HG03066 (cell line): ENCODE results near the gene CPNE8.

Experiments used
- ATAC-seq: cut with Tn5 transposase; IDR thresholded peaks from one replicate; pipeline ENCODE4 v1.9.1; 2021; ENCODE audit warnings: low read depth; ENCODE audit not compliant: unreplicated experiment

Gene CPNE8

DNA sequence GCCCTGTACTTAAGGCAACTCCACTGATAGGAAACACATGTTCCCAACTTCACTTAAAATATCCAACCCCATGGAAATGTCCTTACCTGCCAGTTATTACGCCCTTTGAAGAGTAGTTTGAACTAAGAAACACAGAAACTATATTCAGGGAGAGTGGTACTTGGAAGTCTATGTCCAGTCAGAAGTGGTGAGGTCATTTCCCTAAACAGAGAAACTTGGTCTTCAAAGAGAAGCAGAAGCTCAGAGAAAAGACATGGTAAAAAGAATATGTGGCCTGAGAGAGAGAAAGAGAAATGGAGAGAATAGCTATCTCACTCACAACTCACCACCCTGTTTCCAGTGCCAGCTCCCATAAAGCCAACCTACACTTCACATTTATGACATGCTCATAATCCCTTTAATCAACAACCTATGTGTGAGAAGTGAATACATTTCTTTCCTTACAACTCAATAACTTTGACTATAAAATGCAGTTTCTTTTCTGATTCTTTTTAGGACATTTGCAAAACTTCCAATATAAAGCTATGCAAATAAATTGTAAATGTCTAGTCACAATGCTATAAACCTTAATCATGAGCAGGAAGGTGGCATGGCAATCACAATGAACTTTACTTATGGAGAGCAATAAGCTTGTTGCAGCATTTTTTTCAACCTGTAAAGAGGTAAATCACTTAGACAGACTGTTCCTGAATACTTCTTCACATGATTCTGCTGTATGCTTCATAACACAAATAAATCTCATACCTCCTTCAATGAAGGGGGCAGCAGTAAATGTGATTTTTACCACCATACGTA is 67.1 kb downstream of the CPNE8 start:
- no peak for ATAC-seq

DNA sequence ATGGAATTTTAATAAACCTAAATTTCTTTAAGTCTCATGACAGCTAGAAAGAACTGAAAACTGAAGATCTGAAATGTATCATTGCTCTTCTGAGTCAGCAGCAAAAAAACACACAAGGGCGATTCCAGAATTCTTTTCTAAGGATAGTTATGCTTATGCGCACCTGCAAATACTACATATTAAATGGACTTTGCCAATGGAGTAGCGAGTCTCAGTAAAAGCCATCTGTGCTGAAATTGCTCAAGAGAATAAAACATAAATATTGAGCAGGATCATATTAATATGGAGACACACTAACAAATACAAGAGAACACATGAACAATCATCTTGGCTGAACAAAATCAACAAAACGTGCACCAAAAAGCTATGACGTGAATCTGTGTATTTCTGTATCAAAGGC is 73.7 kb downstream of the CPNE8 start:
- ATAC-seq: no peak

DNA sequence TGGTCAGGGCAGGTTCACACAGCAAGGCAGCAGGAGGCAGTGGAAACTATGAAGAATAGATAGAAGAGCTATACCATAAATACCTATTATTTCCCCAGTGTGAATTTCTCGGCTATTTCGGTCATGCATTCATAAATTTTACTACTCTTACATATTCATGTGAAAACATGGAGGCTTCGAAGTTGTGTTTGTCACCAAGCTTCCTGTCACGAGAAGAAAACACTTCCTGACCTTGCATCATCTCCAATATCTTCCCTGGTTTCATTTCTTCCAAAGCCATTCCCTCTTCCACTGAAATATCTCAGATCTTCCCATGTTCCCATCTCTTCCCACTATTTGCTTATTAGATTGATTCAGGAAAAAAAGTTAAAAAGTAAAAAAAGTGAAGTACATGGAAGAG is 80.4 kb downstream of the CPNE8 start:
- ATAC-seq: no peak

DNA sequence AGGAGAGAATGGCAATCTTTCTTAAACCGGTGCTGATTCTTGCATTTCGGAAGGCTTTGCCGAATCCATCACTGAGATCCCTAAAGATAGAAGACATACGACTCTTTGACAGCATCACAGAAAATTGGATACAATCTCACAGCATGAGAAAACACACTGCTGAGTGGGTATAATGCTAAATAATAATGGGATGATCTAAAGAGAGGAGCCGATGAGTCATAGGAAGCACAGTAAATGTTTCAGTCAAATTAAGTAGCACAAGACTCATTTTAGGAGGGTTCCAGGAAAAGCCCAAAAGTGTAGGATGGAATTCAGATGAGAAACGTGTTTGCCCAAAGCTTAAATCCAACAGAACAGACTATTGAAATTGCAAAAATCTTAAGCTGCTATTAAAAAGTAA is 81.7 kb downstream of the CPNE8 start:
- ATAC-seq: no peak

DNA sequence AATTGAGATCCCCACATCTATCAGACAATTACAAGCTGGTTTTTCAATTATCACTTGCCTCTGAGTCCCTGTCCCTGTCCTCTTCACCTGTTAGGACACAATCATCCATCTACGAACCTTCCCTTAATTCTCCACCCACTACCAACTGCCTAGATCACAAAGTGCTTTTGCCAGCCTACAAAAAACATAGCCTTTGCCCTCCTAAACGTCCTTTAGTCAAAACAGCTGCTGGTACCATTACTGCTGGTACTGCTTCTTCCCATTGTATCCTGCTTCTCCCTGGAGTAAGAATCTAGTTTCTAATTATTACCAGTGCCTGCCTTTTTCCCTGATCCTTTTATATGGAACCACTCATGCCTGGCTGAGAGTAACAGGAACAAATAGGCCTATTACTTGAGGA is 82.1 kb downstream of the CPNE8 start:
- no peak for ATAC-seq

DNA sequence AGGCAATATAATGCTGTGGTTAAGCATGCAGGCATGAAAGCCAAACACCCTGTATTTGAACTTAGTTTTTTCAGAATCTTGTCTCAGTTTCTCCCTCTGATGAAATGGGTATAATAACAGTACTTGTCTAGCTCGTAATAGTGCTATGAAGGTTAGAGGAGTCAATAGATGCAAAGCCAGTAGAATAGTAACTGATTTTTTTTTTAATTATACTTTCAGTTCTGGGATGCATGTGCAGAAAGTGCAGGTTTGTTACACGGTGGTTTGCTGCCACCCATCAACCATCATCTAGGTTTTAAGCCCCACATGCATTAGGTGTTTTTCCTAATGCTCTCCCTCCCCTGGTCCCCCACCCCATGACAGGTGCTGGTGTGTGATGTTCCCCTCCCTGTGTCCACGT is 87.4 kb downstream of the CPNE8 start:
- ATAC-seq: no peak

DNA sequence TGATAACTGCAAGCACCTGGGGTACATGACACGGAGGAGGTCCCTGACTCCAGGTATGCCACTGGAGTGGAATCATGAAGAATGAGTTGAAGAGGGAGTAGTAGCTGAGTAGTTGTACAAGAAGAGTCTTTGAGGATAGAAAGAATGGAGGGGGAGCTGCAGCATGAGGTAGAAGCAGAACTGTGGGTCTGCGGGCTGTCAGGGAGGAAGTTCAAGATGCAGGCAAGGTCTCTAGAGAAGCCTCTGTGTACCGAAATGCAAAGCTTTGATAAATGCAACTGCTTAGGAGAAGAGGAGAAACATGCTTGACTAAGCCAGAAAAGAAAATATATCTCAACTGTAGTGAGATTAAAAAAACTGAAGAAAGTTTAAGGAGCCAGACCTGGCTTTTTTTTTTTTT is 91.5 kb downstream of the CPNE8 start:
- no peak for ATAC-seq

DNA sequence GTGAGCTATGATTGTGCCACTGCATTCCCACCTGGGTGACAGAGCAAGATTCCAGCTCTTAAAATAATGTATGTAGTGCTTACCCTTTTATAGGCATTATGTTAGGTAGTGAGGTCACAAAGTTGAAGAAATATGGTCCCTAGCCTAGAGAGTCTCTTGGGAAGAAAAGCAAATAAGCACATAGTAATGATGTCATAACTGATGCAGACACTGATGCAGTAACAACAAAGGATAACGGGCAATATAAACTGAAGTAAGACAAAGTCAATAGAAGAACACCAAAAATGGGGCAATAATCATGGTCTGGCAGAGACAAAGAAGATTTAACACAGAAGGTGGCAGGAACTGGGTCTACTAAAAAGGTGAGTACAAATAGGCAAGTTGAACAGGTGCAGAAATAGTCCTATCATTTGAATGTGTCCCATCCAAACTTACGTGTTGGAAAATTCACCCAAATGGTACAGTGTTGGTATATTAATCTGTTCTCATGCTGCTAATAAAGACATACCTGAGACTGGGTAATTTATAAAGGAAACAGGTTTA is 93.5 kb downstream of the CPNE8 start:
- no peak for ATAC-seq

DNA sequence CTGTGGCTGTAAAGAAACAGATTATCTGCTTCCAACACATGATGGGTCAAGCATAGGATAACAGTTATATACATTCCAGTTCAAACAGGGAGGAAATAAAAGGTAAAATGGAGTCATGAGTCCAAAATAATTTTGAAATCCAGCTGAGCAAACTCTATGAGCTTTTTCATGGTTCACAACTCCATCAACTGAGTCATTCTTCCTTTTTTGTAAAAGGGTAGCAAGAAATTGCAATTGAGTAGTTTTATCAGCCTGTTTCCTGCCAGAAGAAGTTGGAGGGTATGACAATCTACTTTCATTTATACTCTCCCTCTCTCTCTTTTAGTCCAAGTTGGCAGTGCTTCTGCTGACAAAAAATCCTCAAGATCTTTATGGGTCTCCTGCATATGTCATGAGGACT is 95.6 kb downstream of the CPNE8 start:
- no peak for ATAC-seq

DNA sequence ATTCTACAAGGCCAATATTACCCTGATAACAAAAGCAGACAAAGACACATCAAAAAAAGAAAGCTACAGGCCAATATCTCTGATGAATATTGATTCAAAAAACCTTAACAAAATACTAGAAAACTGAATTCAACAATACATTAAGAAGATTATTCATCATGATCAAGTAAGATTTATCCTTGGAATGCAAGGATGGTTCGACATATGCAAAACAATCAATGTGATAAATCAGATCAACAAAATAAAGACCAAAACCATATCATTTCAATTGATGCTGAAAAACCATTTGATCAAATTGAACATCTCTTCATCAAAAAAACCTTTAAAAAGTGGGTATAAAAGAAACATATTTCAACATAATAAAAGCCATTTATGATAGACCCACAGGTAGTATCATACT is 117.3 kb downstream of the CPNE8 start:
- ATAC-seq: no peak

DNA sequence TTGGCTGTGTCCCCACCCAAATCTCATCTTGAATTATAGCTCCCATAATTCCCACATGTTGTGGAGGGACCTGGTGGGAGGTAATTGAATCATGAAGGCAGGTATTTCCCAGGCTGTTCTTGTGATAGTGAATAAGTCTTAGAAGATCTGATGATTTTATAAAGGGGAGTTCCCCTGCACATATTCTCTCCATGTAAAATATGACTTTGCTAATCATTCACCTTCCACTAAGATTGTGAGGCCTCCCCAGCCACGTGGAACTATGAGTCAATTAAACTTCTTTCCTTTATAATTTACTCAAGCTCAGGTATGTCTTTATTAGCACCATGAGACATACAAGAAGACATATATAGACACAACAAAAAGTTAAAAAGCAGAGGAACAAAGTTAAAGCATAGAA is 120.0 kb downstream of the CPNE8 start:
- no peak for ATAC-seq

DNA sequence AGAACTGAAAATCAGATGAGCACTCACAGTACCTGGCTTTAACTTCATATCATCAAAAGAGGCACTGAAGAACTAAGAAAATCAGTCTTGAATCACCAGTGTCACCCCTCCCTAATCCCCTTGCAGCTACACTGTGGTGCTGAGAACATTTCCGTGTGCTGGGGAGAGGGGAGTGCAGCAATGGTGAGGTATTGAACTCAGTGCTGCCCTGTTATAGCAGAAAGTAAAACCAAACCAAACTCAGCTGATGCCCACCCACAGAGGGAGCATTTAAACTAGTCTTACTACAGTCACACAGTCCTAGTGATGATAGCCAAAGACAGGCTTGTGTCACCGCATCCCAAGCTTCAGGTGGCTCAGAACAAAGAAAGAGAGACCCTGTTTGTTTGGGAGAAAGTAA is 122.1 kb downstream of the CPNE8 start:
- no peak for ATAC-seq

DNA sequence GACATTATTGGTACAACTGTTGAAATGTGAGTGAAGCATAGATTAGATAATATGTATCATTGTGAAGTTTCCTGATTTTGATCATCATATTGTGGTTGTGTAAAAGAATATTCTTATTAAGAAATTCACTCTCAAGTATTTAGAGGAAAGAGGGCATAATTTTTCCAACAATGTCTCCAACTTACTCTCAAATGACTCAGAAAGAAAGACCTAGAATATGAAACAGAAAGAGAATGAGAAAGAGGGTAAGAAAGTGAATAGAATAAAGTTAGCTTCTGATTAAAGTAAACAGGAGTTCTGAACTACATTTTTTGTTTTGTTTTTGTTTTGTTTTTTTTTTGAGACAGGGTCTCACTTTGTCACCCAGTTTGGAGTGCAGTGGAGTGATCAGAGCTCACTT is 123.0 kb downstream of the CPNE8 start:
- no peak for ATAC-seq

DNA sequence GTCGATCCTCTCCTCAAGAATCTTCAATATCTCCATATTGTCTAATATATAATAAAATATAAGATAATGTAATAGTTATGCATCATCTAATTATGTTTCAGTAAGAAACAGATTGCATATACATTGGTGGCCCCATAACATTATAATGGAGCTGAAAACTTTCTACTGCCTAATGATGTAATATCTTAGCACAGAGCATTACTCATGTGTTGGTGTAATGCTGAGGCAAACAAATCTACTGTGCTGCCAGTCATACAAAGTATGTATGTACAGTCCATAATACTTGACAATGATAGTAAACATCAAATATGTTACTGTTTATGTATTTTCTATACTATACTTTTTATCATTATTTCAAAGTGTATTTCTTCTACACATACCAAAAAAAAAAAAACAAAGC is 128.7 kb downstream of the CPNE8 start:
- no peak for ATAC-seq

DNA sequence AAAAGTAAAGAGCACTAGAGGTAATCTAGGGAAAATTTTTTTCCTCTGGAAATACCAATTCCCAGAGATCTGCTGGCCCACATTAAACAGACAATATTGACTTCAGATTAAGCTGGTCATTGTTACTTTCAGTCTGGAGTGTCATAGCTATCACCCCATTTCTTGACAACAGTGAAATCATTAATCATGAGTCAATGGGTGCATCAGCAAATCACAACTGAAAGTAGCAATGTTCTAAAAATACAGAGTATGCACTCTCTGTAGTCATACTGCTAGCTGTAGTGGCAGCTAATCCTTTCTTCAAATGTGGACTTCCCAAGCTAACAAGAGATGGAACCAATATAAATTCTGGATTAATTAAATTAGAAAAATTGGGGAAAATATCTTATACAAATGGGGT is 129.9 kb downstream of the CPNE8 start:
- peak; percentile 94 for ATAC-seq

DNA sequence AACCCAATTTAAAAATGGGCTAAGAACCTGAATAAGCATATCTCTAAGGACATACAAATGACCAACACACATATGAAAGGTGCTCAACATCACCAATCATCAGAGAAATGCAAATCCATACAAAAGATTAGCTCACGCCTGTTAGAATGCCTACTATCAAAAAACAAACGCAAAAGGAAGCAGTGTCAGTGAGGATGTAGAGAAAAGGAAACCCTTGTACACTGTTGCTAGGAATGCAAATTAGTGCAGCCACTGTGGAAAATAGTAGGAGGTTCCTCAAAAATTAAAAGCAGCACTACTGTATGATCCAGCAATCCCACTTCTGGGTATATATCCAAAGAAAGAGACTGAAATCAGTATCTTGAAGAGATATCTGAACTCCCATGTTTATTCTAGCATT is 133.0 kb downstream of the CPNE8 start:
- ATAC-seq: no peak

DNA sequence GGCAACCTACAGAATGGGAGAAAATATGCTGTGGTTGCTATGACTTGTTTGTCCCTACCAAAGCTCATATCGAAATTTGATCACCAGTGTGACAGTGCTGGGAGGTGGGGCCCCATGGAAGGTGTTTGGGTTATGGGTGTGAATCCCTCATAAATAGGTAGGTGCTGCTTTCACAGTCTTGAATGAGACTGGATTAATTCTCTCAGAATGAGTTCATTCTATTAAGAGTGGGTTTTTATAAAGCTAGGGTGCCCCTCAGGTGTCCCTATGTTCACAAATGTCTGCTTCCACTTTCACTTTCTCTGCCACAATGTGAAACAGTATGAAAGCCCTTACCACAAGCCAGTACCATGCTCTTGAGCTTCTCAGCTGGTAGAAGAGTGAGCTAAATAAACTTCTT is 133.5 kb downstream of the CPNE8 start:
- ATAC-seq: peak; percentile 68

DNA sequence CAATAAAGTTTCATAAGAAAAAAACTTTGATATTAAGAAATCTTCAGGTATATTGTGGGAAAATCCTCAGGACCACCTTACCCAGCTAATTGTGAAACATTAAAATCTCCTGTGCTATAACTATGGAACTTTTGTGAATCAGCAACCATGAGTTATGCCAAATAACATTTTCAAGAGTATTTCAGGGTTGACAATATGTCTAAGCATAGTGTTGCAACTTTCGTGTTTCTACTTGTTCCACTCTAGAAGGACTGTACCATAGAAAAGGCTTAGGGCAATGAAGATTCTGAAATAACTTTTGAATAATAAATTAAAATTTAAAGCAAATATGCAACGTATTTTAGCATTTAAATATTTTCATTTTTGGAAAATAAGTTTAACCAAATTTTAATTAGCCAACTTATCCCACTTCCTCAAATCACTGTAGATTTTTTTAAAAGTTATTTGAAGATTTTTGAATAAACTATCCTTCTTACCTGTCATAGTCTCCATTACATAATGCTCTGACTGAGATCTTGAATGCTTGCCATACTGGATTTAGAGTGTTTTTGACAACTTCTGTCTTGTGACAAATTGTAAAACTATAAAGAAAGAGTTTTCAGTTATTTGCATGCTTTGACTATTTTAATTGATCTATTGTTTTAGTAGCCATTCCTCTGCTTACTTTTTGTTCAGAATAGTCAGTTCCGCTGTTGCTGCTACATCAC is 143.6 kb downstream of the CPNE8 start:
- ATAC-seq: no peak

DNA sequence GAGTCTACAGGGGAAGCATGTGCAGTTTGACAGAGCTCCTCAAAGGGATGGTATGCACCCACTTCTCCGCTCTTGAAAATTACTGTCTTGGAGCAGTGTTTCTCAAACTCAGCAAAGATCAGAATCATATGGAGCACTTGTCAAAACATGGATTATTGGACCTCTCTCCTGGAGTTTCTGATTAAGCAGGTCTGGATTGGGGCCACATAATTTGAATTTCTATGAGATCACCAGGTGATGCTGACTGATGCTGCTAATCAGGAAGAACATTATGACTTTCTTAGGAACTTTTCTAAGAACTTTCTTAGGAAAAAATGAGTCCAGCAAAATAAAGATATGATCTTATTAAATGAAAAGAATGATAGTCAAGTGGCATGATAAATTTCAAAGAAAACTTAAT is 144.3 kb downstream of the CPNE8 start:
- ATAC-seq: no peak

DNA sequence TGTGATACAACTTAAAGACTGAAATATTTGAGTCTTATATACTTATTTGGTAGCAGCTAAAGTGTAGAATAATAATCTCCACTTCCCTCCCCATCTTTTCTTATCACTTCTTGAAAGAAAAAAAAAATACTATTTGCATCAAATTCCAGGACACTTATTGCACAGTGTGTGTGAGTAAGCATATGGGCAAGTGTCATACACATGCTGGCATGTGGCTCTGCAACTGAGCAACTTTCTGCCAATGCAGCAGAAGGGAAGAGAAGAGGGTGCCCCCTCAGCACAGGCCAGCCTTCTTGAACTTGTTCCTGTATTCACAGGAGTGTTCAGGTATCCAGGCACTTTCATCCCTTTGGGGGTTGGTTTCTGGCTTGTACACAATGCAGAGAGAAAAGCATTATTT is 145.8 kb downstream of the CPNE8 start:
- no peak for ATAC-seq

DNA sequence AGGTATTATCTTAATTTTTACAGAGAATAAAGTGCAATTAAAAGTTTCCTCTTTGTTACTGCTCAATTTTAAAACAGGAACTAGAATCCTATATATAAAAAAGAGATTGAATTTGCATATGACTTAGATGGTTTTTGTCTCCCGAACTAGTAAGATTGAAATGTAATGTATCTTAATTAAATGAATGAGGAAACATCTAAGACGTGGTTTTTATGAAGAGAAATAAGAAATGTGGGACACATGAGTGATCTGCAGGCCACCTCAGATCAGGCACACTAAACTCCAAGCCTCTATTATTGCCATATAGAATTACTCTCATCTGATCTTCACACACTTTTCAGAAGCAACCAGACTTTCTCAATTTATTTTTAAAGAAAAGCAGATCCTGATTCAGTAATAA is 158.6 kb downstream of the CPNE8 start:
- ATAC-seq: no peak

DNA sequence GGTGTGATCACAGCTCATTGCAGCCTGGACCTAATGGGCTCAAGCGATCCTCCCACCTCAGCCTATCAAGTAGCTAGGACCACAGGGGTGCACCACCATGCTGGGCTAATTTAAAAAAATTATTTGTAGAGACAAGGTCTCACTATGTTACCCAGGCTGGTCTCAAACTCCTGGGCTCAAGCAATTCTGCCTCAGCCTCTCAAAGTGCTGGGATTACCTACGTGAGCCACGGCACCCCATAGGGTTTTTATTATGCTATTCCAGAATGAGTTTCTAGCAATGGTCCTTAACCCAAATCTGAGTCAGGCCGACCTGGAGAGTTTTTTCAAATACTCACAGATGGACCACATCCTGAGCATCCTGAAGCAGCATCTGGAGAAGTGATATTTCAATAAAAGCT is 159.8 kb downstream of the CPNE8 start:
- no peak for ATAC-seq
